Osteocyte (in vitro differentiated cells): Measurements from ENCODE around the gene HCST. TPM values are rescaled to one million over a fixed set of nuclear protein-coding genes. Genes with fewer than 3 reads are reported as not detected.
"Not testable (repeated sequence)": the region's sequence is repeated elsewhere in the genome, so short reads cannot be mapped to it uniquely, and the experiment has no call there.

Experiments
- DNase-seq: peaks from one replicate; pipeline ENCODE4 v3.0.0; 2021; ENCODE audit warnings: mixed read lengths; ENCODE audit not compliant: unreplicated experiment; ENCODE audit errors: extremely low spot score
- H3K27ac Mint-ChIP-seq: one replicate; pipeline ENCODE4 v1.8.0; 2021; ENCODE audit warnings: mild to moderate bottlenecking, mixed read lengths; ENCODE audit not compliant: unreplicated experiment
- H3K27me3 Mint-ChIP-seq: one replicate; pipeline ENCODE4 v1.8.0; 2021; ENCODE audit warnings: mixed read lengths; ENCODE audit not compliant: unreplicated experiment
- H3K36me3 Mint-ChIP-seq: one replicate; pipeline ENCODE4 v1.8.0; 2021; ENCODE audit warnings: mixed read lengths; ENCODE audit not compliant: unreplicated experiment
- H3K4me1 Mint-ChIP-seq: one replicate; pipeline ENCODE4 v1.8.0; 2021; ENCODE audit warnings: mixed read lengths; ENCODE audit not compliant: unreplicated experiment
- H3K4me3 Mint-ChIP-seq: one replicate; pipeline ENCODE4 v1.8.0; 2021; ENCODE audit warnings: mild to moderate bottlenecking, moderate library complexity, mixed read lengths; ENCODE audit not compliant: unreplicated experiment
- H3K9me3 Mint-ChIP-seq: one replicate; pipeline ENCODE4 v1.8.0; 2021; ENCODE audit warnings: mixed read lengths; ENCODE audit not compliant: unreplicated experiment
- CTCF ChIP-seq: fragments of 200-600 bp; sonication (generic); IDR thresholded peaks from 2 replicates; pipeline ENCODE4 v1.5.0; 2021; ENCODE audit warnings: antibody characterized with exemption, mild to moderate bottlenecking, moderate library complexity
- total RNA-seq: library from RNA; stranded (reverse); gene quantifications from 2 replicates; pipeline ENCODE4 v1.2.1, GENCODE V29; 2021

The HCST gene
- total RNA-seq, 1 donor from 2014 or later, result 0.81 TPM

GRCh38 chr19:35887197-35887596 is 15.1 kb upstream of the HCST start:
- H3K27me3 Mint-ChIP-seq, result no peaks in the 10 kb centered on the region
- no peak overlapping the region for H3K4me3 Mint-ChIP-seq
- no peaks in the 10 kb centered on the region for H3K9me3 Mint-ChIP-seq
- no peak for TF ChIP-seq CTCF
- H3K4me1 Mint-ChIP-seq, result no peaks in the 10 kb centered on the region
- no peak overlapping the region for H3K27ac Mint-ChIP-seq
- H3K36me3 Mint-ChIP-seq, result peaks cover 26% of the 10 kb centered on the region
- no peak for DNase-seq

GRCh38 chr19:35888398-35888797 is 13.9 kb upstream of the HCST start:
- Mint-ChIP-seq H3K27me3 (no peaks in the 10 kb centered on the region), H3K4me3 (no peak overlapping the region), H3K4me1 (no peaks in the 10 kb centered on the region), H3K9me3 (no peaks in the 10 kb centered on the region), H3K36me3 (peaks cover 33% of the 10 kb centered on the region), H3K27ac (no peak overlapping the region)
- no peak for DNase-seq
- no peak for TF ChIP-seq CTCF

- Mint-ChIP-seq H3K27ac (no peak overlapping the region), H3K4me1 (no peaks in the 10 kb centered on the region), H3K27me3 (no peaks in the 10 kb centered on the region), H3K36me3 (peaks cover 33% of the 10 kb centered on the region), H3K9me3 (no peaks in the 10 kb centered on the region), H3K4me3 (no peak overlapping the region)
- no peak for TF ChIP-seq CTCF
- no peak for DNase-seq
Observed at GRCh38 chr19:35889370-35890112, 12.8 kb upstream of the HCST start.

- no peak overlapping the region for H3K4me3 Mint-ChIP-seq
- H3K9me3 Mint-ChIP-seq, result no peaks in the 10 kb centered on the region
- H3K27me3 Mint-ChIP-seq, result no peaks in the 10 kb centered on the region
- TF ChIP-seq CTCF, result no peak
- H3K27ac Mint-ChIP-seq, result no peak overlapping the region
- H3K36me3 Mint-ChIP-seq, result peaks cover 33% of the 10 kb centered on the region
- DNase-seq, result no peak
- no peaks in the 10 kb centered on the region for H3K4me1 Mint-ChIP-seq
Observed at GRCh38 chr19:35890113-35890650, 12.1 kb upstream of the HCST start.

- not testable (repeated sequence) for DNase-seq, H3K27me3 Mint-ChIP-seq, H3K9me3 Mint-ChIP-seq, H3K4me3 Mint-ChIP-seq, H3K27ac Mint-ChIP-seq, H3K4me1 Mint-ChIP-seq
- peaks cover 34% of the 10 kb centered on the region for H3K36me3 Mint-ChIP-seq
Observed at GRCh38 chr19:35891819-35892218, 10.5 kb upstream of the HCST start.
